H1 (cell line): ENCODE data around the gene CDCA7. TPM values are rescaled to one million over a fixed set of nuclear protein-coding genes. Genes with fewer than 3 reads are reported as not detected.
A peak's percentile ranks its signal among the peaks of the same experiment; 100 is the strongest.

Experiments used
- CTCF ChIA-PET: fragments of 300-600 bp; sonication (Branson Sonifier 250); formaldehyde crosslinking; loops from one replicate; lab custom pipeline; 2021; ENCODE audit not compliant: partially characterized antibody; lab: Charles Lee
- POLR2A ChIA-PET: fragments of 300-600 bp; sonication (Branson Sonifier 250); formaldehyde crosslinking; loops from one replicate; lab custom pipeline; 2021; ENCODE audit warnings: inconsistent platforms; ENCODE audit not compliant: partially characterized antibody; lab: Charles Lee
- DNase-seq, 2 experiments: peaks; one replicate each; pipeline versions ENCODE4 v3.0.0 to v3.0.0-alpha.2; 2010 to 2022; ENCODE audit warnings: low spot score in 2 of 2, low read depth in 1 of 2, mixed read lengths in 1 of 2
- FAIRE-seq: peaks from 2 replicates; lab custom pipeline; 2011; peaks lifted over from hg19 to GRCh38; lab: Jason Lieb, UNC
- H2AFZ ChIP-seq: 2 replicates; pipeline ENCODE4 v1.8.1; 2012; ENCODE audit warnings: low read length, inconsistent platforms
- H2AK5ac ChIP-seq: 2 replicates; pipeline ENCODE4 v1.6.1; 2013; ENCODE audit warnings: low read depth, low read length
- H2BK120ac ChIP-seq: replicated peaks from 2 replicates; pipeline ENCODE3; 2013; ENCODE audit warnings: low read depth, low read length, inconsistent platforms
- H2BK12ac ChIP-seq: 2 replicates; pipeline ENCODE4 v1.6.1; 2013; ENCODE audit warnings: low read depth, low read length
- H2BK15ac ChIP-seq: 2 replicates; pipeline ENCODE4 v1.6.1; 2013; ENCODE audit warnings: low read length
- H2BK20ac ChIP-seq: 2 replicates; pipeline ENCODE4 v1.6.1; 2013; ENCODE audit warnings: low read length
- H2BK5ac ChIP-seq: 2 replicates; pipeline ENCODE4 v1.6.1; 2013; ENCODE audit warnings: low read depth, low read length
- H3K14ac ChIP-seq: 2 replicates; pipeline ENCODE4 v1.6.1; 2013; ENCODE audit warnings: inconsistent platforms; ENCODE audit not compliant: insufficient read length
- H3K18ac ChIP-seq: 2 replicates; pipeline ENCODE4 v1.6.1; 2013; ENCODE audit warnings: low read length; ENCODE audit errors: extremely low read depth
- H3K23ac ChIP-seq: 2 replicates; pipeline ENCODE4 v1.6.1; 2013; ENCODE audit warnings: inconsistent platforms; ENCODE audit not compliant: insufficient read length
- H3K23me2 ChIP-seq: 2 replicates; pipeline ENCODE4 v1.6.1; 2013; ENCODE audit warnings: low read depth, low read length
- H3K27ac ChIP-seq: 2 replicates; pipeline ENCODE4 v1.6.1; 2011; ENCODE audit warnings: low read depth, low read length, inconsistent platforms
- H3K27me3 ChIP-seq, 4 experiments: replicated peaks in 1 of 4; 1 replicate in 1 of 4; 2 replicates in 3 of 4; pipeline versions ENCODE4 v1.6.1 to v1.8.1; 2011 to 2013; ENCODE audit warnings: low read length in 3 of 4, mild to moderate bottlenecking in 3 of 4, inconsistent platforms in 2 of 4, mixed read lengths in 2 of 4, moderate library complexity in 1 of 4; ENCODE audit not compliant: control insufficient read depth in 3 of 4, insufficient read depth in 3 of 4; ENCODE audit errors: extremely low read depth in 1 of 4
- H3K36me3 ChIP-seq, 4 experiments: 2 replicates each; pipeline versions ENCODE4 v1.6.1 to v1.8.1; 2011 to 2013; ENCODE audit warnings: mild to moderate bottlenecking in 4 of 4, low read length in 3 of 4, moderate library complexity in 2 of 4, control low read depth in 1 of 4, inconsistent platforms in 1 of 4; ENCODE audit not compliant: insufficient read depth in 4 of 4, control insufficient read depth in 2 of 4
- H3K4ac ChIP-seq: replicated peaks from 2 replicates; pipeline ENCODE3; 2013; ENCODE audit warnings: low read length, low read depth, mixed read lengths, inconsistent platforms; ENCODE audit not compliant: insufficient read length
- H3K4me1 ChIP-seq, 4 experiments: replicated peaks in 1 of 4; 1 replicate in 1 of 4; 2 replicates in 3 of 4; pipeline versions ENCODE4 v1.6.1 to v1.8.1; 2011 to 2013; ENCODE audit warnings: low read length in 3 of 4, inconsistent platforms in 2 of 4, mixed read lengths in 1 of 4; ENCODE audit not compliant: insufficient read depth in 4 of 4, control insufficient read depth in 3 of 4
- H3K4me2 ChIP-seq, 2 experiments: 2 replicates each; pipeline versions ENCODE4 v1.6.1 to v1.8.1; 2011 to 2013; ENCODE audit warnings: low read depth in 2 of 2, low read length in 2 of 2, control low read depth in 1 of 2, inconsistent platforms in 1 of 2, mild to moderate bottlenecking in 1 of 2; ENCODE audit not compliant: insufficient read depth in 1 of 2
- H3K4me3 ChIP-seq, 4 experiments: fragments of 200-600, 300-600 bp in 1 of 4; sonication (generic), shearing (Covaris generic), sonication (Bioruptor Twin) in 1 of 4; 2 replicates each; pipeline versions ENCODE4 v1.5.1 to v1.8.1; 2011 to 2016; ENCODE audit warnings: low read length in 4 of 4, low read depth in 3 of 4, control low read depth in 2 of 4, inconsistent platforms in 2 of 4, mild to moderate bottlenecking in 2 of 4, mixed read lengths in 1 of 4, moderate library complexity in 1 of 4; ENCODE audit not compliant: insufficient read depth in 2 of 4; ENCODE audit errors: extremely low read depth in 1 of 4
- H3K56ac ChIP-seq: replicated peaks from 2 replicates; pipeline ENCODE3; 2013; ENCODE audit warnings: low read depth, mild to moderate bottlenecking, mixed read lengths, low read length, inconsistent platforms; ENCODE audit not compliant: insufficient read length
- H3K79me1 ChIP-seq: 2 replicates; pipeline ENCODE4 v1.6.1; 2013; ENCODE audit warnings: low read depth, low read length, control low read depth
- H3K79me2 ChIP-seq, 2 experiments: 2 replicates each; pipeline versions ENCODE4 v1.6.1 to v1.8.1; 2012 to 2013; ENCODE audit warnings: low read length in 2 of 2, mild to moderate bottlenecking in 2 of 2, inconsistent platforms in 1 of 2; ENCODE audit not compliant: insufficient read depth in 2 of 2, control insufficient read depth in 1 of 2
- H3K9ac ChIP-seq, 4 experiments: replicated peaks in 1 of 4; 1 replicate in 1 of 4; 2 replicates in 3 of 4; pipeline versions ENCODE4 v1.6.1 to v1.8.1; 2011 to 2013; ENCODE audit warnings: low read depth in 3 of 4, low read length in 3 of 4, control low read depth in 2 of 4, mild to moderate bottlenecking in 2 of 4, moderate library complexity in 2 of 4, inconsistent platforms in 1 of 4; ENCODE audit errors: extremely low read depth in 1 of 4
- H3K9me3 ChIP-seq, 2 experiments: 2 replicates each; pipeline versions ENCODE4 v1.6.1 to v1.8.1; 2012 to 2013; ENCODE audit warnings: mild to moderate bottlenecking in 2 of 2, moderate library complexity in 2 of 2, control low read depth in 1 of 2, inconsistent platforms in 1 of 2, low read depth in 1 of 2, low read length in 1 of 2, mixed read lengths in 1 of 2; ENCODE audit not compliant: insufficient read depth in 2 of 2
- H4K20me1 ChIP-seq, 2 experiments: replicated peaks in 1 of 2; 2 replicates each; pipeline versions ENCODE3 to v1.8.1; 2011 to 2013; ENCODE audit warnings: inconsistent platforms in 2 of 2, low read length in 2 of 2, mild to moderate bottlenecking in 1 of 2; ENCODE audit not compliant: insufficient read depth in 2 of 2, control insufficient read depth in 1 of 2
- H4K5ac ChIP-seq: 2 replicates; pipeline ENCODE4 v1.6.1; 2013; ENCODE audit warnings: low read length, low read depth, mixed read lengths, inconsistent platforms; ENCODE audit not compliant: insufficient read length
- H4K8ac ChIP-seq: 2 replicates; pipeline ENCODE4 v1.8.0; 2013; ENCODE audit warnings: mild to moderate bottlenecking, moderate library complexity, low read length, inconsistent platforms; ENCODE audit not compliant: insufficient read depth; ENCODE audit errors: extremely low read depth
- H4K91ac ChIP-seq: replicated peaks from 2 replicates; pipeline ENCODE3; 2013; ENCODE audit warnings: low read length, mixed read lengths, inconsistent platforms; ENCODE audit not compliant: insufficient read length
- ASH2L ChIP-seq: fragments of 200-600, 300-600 bp; sonication (generic); IDR thresholded peaks from one replicate; pipeline ENCODE4 v1.7.1; 2017; ENCODE audit warnings: low read length
- CBX8 ChIP-seq: fragments of 300-800, 300-1000 bp; sonication (generic); IDR thresholded peaks from 2 replicates; pipeline ENCODE4 v1.7.1; 2016; ENCODE audit warnings: low read depth, low read length, borderline replicate concordance
- CHD2 ChIP-seq: IDR thresholded peaks from 2 replicates; pipeline ENCODE4 v1.6.1; 2012; ENCODE audit warnings: low read length, improper control_type of control experiment
- EGR1 ChIP-seq: IDR thresholded peaks from 2 replicates; pipeline ENCODE4 v1.6.1; 2011; ENCODE audit warnings: low read depth, low read length, borderline replicate concordance
- EZH2 ChIP-seq: fragments of 200-600 bp; sonication (generic); IDR thresholded peaks from 2 replicates; pipeline ENCODE4 v1.7.1; 2012; ENCODE audit warnings: low read depth, mild to moderate bottlenecking, moderate library complexity, low read length, inconsistent platforms; ENCODE audit not compliant: severe bottlenecking
- GTF2F1 ChIP-seq: IDR thresholded peaks from 2 replicates; pipeline ENCODE4 v1.6.1; 2012; ENCODE audit warnings: low read depth, low read length, improper control_type of control experiment, borderline replicate concordance
- JUND ChIP-seq: IDR thresholded peaks from 2 replicates; pipeline ENCODE4 v1.6.1; 2011; ENCODE audit warnings: mild to moderate bottlenecking, improper control_type of control experiment, low read length
- POU5F1 ChIP-seq: IDR thresholded peaks from 2 replicates; pipeline ENCODE4 v1.6.1; 2011; ENCODE audit warnings: low read depth, mild to moderate bottlenecking, low read length, moderate library complexity
- RNF2 ChIP-seq: fragments of 200-900, 300-1000 bp; sonication (generic); IDR thresholded peaks from 2 replicates; pipeline ENCODE4 v1.7.1; 2016; ENCODE audit warnings: borderline replicate concordance, low read depth, mild to moderate bottlenecking, antibody characterized with exemption, low read length; ENCODE audit not compliant: poor library complexity, severe bottlenecking; ENCODE audit errors: missing control alignments
- WGBS, 2 experiments: shearing (Covaris generic) in 1 of 2; methylation state at CpG; one replicate each; pipeline versions ENCODE4 v1.1.6 to v1.1.7; 2013 to 2015; ENCODE audit warnings: low lambda C conversion rate in 2 of 2, mixed read lengths in 2 of 2, inconsistent platforms in 1 of 2, low coverage in 1 of 2, missing lambda C conversion rate in 1 of 2; ENCODE audit not compliant: insufficient replicate concordance in 2 of 2, insufficient coverage in 1 of 2, insufficient read length in 1 of 2; ENCODE audit errors: extremely low coverage in 1 of 2, missing lambda C conversion rate in 1 of 2; 5-methylcytosine and 5-hydroxymethylcytosine counted together
- polyA plus RNA-seq, 7 experiments: library from polyadenylated mRNA; depleted of rRNA in 3 of 7; stranded (reverse) in 5 of 7; unstranded in 2 of 7; fragments of >200 nt in 5 of 7; fragments of 200-250 nt in 2 of 7; gene quantifications; 1 replicate in 5 of 7; 2 replicates in 1 of 7; 4 replicates in 1 of 7; pipeline versions ENCODE4 v1.2.1 to v1.2.3, GENCODE V29; 2011 to 2013; ENCODE audit warnings: missing spikeins in 2 of 7, mixed read lengths in 2 of 7
- total RNA-seq: library from RNA; stranded (reverse); fragmentation: NEBNext Ultra II Directional; extraction: Animal tissue kit (Norgen Biotek cat#: 25700); gene quantifications from 2 replicates; pipeline ENCODE4 v1.2.1, GENCODE V29; 2021
- TF ChIP-seq, protein P1 (sequence below): IDR thresholded peaks from 2 replicates; pipeline ENCODE4 v1.6.1; 2012; ENCODE audit warnings: low read length, inconsistent platforms

Gene CDCA7
- total and polyA plus RNA-seq, 2 of the 8 experiments (the other 6 are each of a cell fraction or from before 2014, with no cell fraction given) = 64.4 to 80.4 TPM

DNA sequence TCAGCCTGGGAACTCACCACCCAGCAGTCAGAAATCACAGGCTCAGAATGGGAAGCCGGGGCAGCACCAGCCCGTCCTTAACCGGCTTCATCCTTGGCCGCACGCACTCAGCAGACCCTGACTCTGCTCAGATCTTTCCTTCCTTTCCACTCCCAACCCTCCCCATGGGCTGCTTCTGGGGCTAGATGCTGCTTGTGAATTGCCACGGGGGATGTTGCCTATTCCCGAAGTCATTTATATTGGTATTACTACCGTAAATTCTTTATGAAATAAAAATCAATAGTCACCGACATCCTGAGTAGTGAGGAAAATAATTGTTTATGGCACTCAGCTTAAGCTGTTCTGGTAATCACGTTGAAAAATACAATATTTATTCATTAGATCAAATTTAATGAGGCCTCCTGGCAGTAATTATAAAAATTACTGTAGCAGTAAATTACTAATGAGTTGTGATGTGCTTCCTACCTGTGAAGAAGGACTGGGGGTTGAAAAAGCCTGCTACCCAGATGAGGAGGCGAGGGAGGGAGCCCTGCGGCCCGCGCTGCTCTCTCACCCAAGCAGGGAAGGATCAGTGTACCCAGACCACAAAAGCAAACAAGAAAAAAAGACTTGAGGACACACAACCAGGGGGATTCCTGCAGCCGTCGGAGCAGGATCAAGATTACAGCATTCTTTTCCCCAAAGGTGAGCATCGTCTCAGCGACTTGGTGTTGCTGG is 31.5 kb downstream of the CDCA7 start:
- Histone ChIP-seq H3K4me2 (no peak overlapping the region), H2BK12ac (no peak overlapping the region), H2BK15ac (no peak overlapping the region; the same call in 1 of the 2 replicates), H3K4me3 (no peak overlapping the region), H3K18ac (no peak overlapping the region), H3K36me3 (no peaks in the 10 kb centered on the region), H4K91ac (no peak overlapping the region), H2BK5ac (no peak overlapping the region), H3K27ac (no peak overlapping the region), H2AFZ (peak overlapping the region; percentile 81; the same call in 1 of the 2 replicates), H4K8ac (peak overlapping the region; percentile 35), H3K4me1 (peaks cover 0 to 3% (median 0%) of the 10 kb centered on the region in 4 experiments; a peak in 2 of 7 replicates), H3K23ac (no peak overlapping the region), H2BK20ac (no peak overlapping the region), H3K56ac (no peak overlapping the region), H3K9me3 (no peaks in the 10 kb centered on the region), H3K9ac (no peak overlapping the region), H3K23me2 (no peaks in the 10 kb centered on the region), H2BK120ac (no peak overlapping the region), H2AK5ac (no peak overlapping the region), H3K14ac (no peak overlapping the region), H4K5ac (no peak overlapping the region), H3K4ac (no peak overlapping the region), H3K79me1 (no peaks in the 10 kb centered on the region), H3K79me2 (no peaks in the 10 kb centered on the region), H3K27me3 (no peaks in the 10 kb centered on the region), H4K20me1 (no peaks in the 10 kb centered on the region)
- CTCF ChIA-PET = interaction anchor here (0.7 to 2.6 kb wide), 3 partner anchors 12 to 176 kb away, joined by 4 to 18 read pairs (median 5); no protein-coding TSS in a partner anchor
- WGBS, 2 experiments = 86% methylated on average over 18 of the region's 18 CpGs; no CpG with 5 or more reads in 1 of the 2 experiments
- FAIRE-seq (no peak), DNase-seq (no peak)
- POLR2A ChIA-PET = no interaction called here
- TF ChIP-seq CHD2 (no peak), ASH2L (no peak), RNF2 (no peak), POU5F1 (no peak), EZH2 (no peak), GTF2F1 (no peak), EGR1 (no peak), CBX8 (no peak), JUND (no peak)
- TF ChIP-seq, protein P1, sequence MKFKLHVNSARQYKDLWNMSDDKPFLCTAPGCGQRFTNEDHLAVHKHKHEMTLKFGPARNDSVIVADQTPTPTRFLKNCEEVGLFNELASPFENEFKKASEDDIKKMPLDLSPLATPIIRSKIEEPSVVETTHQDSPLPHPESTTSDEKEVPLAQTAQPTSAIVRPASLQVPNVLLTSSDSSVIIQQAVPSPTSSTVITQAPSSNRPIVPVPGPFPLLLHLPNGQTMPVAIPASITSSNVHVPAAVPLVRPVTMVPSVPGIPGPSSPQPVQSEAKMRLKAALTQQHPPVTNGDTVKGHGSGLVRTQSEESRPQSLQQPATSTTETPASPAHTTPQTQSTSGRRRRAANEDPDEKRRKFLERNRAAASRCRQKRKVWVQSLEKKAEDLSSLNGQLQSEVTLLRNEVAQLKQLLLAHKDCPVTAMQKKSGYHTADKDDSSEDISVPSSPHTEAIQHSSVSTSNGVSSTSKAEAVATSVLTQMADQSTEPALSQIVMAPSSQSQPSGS = no peak
